CD14-positive monocyte (primary cell): ENCODE measurements around the gene DSC3. TPM values are rescaled to one million over a fixed set of nuclear protein-coding genes. Genes with fewer than 3 reads are reported as not detected.
"Not testable (repeated sequence)": the region's sequence is repeated elsewhere in the genome, so short reads cannot be mapped to it uniquely, and the experiment has no call there.

Source experiments
- DNase-seq, 3 donors: peaks; one replicate each; pipeline ENCODE4 v3.0.0-alpha.2; 2011 to 2022
- H2AFZ ChIP-seq: 2 replicates; pipeline ENCODE4 v1.6.0; 2012; ENCODE audit warnings: mild to moderate bottlenecking, low read depth, low read length, inconsistent platforms; ENCODE audit not compliant: insufficient read depth, poor library complexity, severe bottlenecking
- H3K27ac ChIP-seq, 2 donors: 1 replicate in 1 of 2; 2 replicates in 1 of 2; pipeline ENCODE4 v1.5.1; 2012 to 2013; ENCODE audit warnings: low read length in 2 of 2, control low read depth in 1 of 2, inconsistent platforms in 1 of 2, low read depth in 1 of 2, mild to moderate bottlenecking in 1 of 2
- H3K27me3 ChIP-seq, 2 donors: one replicate each; pipeline versions ENCODE4 v1.6.0 to v1.6.1; 2011 to 2013; ENCODE audit warnings: low read length in 2 of 2; ENCODE audit not compliant: control insufficient read depth in 2 of 2, insufficient read depth in 2 of 2
- H3K36me3 ChIP-seq, 2 donors: replicated peaks in 1 of 2; 1 replicate in 1 of 2; 2 replicates in 1 of 2; pipeline versions ENCODE4 v1.5.1 to v1.6.1; 2012 to 2013; ENCODE audit warnings: low read length in 2 of 2, control low read depth in 1 of 2, inconsistent platforms in 1 of 2, mild to moderate bottlenecking in 1 of 2; ENCODE audit not compliant: insufficient read depth in 2 of 2, control insufficient read depth in 1 of 2
- H3K4me1 ChIP-seq, 2 donors: 1 replicate in 1 of 2; 2 replicates in 1 of 2; pipeline versions ENCODE4 v1.5.1 to v1.6.1; 2012 to 2013; ENCODE audit warnings: low read length in 2 of 2, control low read depth in 1 of 2, inconsistent platforms in 1 of 2, mild to moderate bottlenecking in 1 of 2, moderate library complexity in 1 of 2; ENCODE audit not compliant: insufficient read depth in 2 of 2, control insufficient read depth in 1 of 2
- H3K4me2 ChIP-seq: replicated peaks from 2 replicates; pipeline ENCODE3; 2012; ENCODE audit warnings: low read length, moderate library complexity, mild to moderate bottlenecking; ENCODE audit not compliant: poor library complexity, severe bottlenecking; ENCODE audit errors: extremely low read depth
- H3K4me3 ChIP-seq, 3 experiments: fragments of 200-600 bp in 1 of 3; sonication (generic) in 1 of 3; replicated peaks in 1 of 3; 1 replicate in 2 of 3; 2 replicates in 1 of 3; pipeline ENCODE4 v1.5.1; 2011 to 2013; ENCODE audit warnings: low read length in 3 of 3, mild to moderate bottlenecking in 3 of 3, control low read depth in 2 of 3, low read depth in 2 of 3, inconsistent platforms in 1 of 3, moderate library complexity in 1 of 3
- H3K79me2 ChIP-seq: 2 replicates; pipeline ENCODE4 v1.6.0; 2012; ENCODE audit warnings: mild to moderate bottlenecking, control low read depth, inconsistent platforms, low read length, moderate library complexity; ENCODE audit not compliant: insufficient read depth
- H3K9ac ChIP-seq: 2 replicates; pipeline ENCODE4 v1.6.0; 2017; ENCODE audit warnings: low read length, mild to moderate bottlenecking; ENCODE audit not compliant: insufficient read depth, poor library complexity, severe bottlenecking
- H3K9me3 ChIP-seq, 2 donors: replicated peaks in 1 of 2; 1 replicate in 1 of 2; 2 replicates in 1 of 2; pipeline versions ENCODE4 v1.5.1 to v1.6.1; 2012 to 2013; ENCODE audit warnings: low read length in 2 of 2, control low read depth in 1 of 2; ENCODE audit not compliant: control insufficient read depth in 1 of 2, insufficient read depth in 1 of 2
- H4K20me1 ChIP-seq: 2 replicates; pipeline ENCODE4 v1.6.0; 2012; ENCODE audit warnings: mild to moderate bottlenecking, low read length, control low read depth, moderate library complexity; ENCODE audit not compliant: insufficient read depth
- H3K27ac Mint-ChIP-seq, 7 donors: one replicate each; pipeline ENCODE4 v1.8.0; 2020; ENCODE audit warnings: mild to moderate bottlenecking in 7 of 7, mixed read lengths in 7 of 7, moderate library complexity in 6 of 7, inconsistent platforms in 2 of 7
- H3K27me3 Mint-ChIP-seq, 3 donors: one replicate each; pipeline ENCODE4 v1.8.0; 2021 to 2022; ENCODE audit warnings: low read depth in 3 of 3, mild to moderate bottlenecking in 3 of 3, mixed read lengths in 3 of 3, moderate library complexity in 3 of 3, inconsistent platforms in 1 of 3
- H3K36me3 Mint-ChIP-seq, 2 donors: one replicate each; pipeline ENCODE4 v1.8.0; 2020; ENCODE audit warnings: mixed read lengths in 2 of 2, inconsistent platforms in 1 of 2, mild to moderate bottlenecking in 1 of 2
- H3K4me1 Mint-ChIP-seq: one replicate; pipeline ENCODE4 v1.8.0; 2020; ENCODE audit warnings: mild to moderate bottlenecking, mixed read lengths
- H3K4me3 Mint-ChIP-seq, 2 donors: one replicate each; pipeline ENCODE4 v1.8.0; 2020; ENCODE audit warnings: mild to moderate bottlenecking in 2 of 2, mixed read lengths in 2 of 2, moderate library complexity in 1 of 2
- H3K9me3 Mint-ChIP-seq, 7 donors: one replicate each; pipeline ENCODE4 v1.8.0; 2020 to 2022; ENCODE audit warnings: mixed read lengths in 7 of 7, mild to moderate bottlenecking in 6 of 7, moderate library complexity in 6 of 7, inconsistent platforms in 2 of 7
- CTCF ChIP-seq: fragments of 200-600 bp; IDR thresholded peaks from one replicate; pipeline ENCODE4 v1.8.0; 2022; ENCODE audit warnings: antibody characterized with exemption, mild to moderate bottlenecking
- WGBS: methylation state at CpG from one replicate; pipeline ENCODE4 v1.1.5; 2013; ENCODE audit warnings: missing lambda C conversion rate; ENCODE audit not compliant: insufficient coverage; 5-methylcytosine and 5-hydroxymethylcytosine counted together
- intact Hi-C, 2 donors: fragments of 100-400 bp; cut with micrococcal nuclease; formaldehyde crosslinking; loops; one replicate each; pipeline versions ENCODE4 v1.15.0 to v1.15.1; 2023
- polyA plus RNA-seq, 3 donors: library from polyadenylated mRNA; depleted of rRNA in 1 of 3; unstranded in 2 of 3; stranded (reverse) in 1 of 3; fragments of 300-500 nt in 2 of 3; fragments of >200 nt in 1 of 3; fragmentation: Illumina TruSeq in 2 of 3; gene quantifications; 1 replicate in 2 of 3; 2 replicates in 1 of 3; pipeline ENCODE4 v1.2.3, GENCODE V29; 2012 to 2021

DSC3 gene
- polyA plus RNA-seq, 3 donors, result not detected

DNA sequence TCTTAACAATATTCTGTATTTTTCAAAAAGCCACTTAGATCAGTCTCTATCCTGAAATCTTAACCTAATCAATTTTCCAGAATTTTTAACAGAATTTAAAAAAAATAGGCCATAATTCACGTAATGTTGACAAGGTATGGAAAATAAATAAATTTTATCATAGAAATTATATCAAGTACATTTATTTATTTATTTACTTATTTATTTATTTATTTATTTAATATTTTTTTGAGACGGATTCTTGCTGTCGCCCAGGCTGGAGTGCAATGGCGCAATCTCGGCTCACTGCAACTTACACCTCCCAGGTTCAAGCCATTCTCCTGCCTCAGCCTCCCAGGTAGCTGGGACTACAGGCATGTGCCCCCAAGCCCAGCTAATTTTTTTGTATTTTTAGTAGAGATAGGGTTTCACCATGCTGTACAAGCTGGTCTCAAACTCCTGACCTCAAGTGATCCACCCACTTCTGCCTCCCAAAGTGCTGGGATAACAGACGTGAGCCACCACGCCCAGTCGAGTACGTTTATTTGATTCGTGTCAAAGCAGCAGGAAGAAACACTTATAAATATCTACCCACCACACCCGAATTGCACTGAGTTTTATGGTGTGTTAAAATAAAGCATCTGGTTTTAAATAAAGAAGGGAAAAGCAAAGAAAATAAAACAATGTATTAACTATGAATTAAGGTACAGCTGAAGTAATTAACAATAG lies 60.1 kb downstream of the DSC3 start:
- peaks cover 0 to 2% of the 10 kb centered on the region in 2 donors for H3K27me3 ChIP-seq
- no peaks in the 10 kb centered on the region for H4K20me1 ChIP-seq
- no peak for DNase-seq
- no peak overlapping the region for H3K27ac ChIP-seq
- intact Hi-C loops, result no loop called here
- H3K9ac ChIP-seq, result no peak overlapping the region
- H3K4me3 ChIP-seq, result no peak overlapping the region
- Mint-ChIP-seq H3K4me1 (peaks cover under 1% of the 10 kb centered on the region), H3K9me3 (peaks cover 0 to 4% (median 0%) of the 10 kb centered on the region in 7 donors), H3K4me3 (no peak overlapping the region), H3K27me3 (peaks cover 2 to 4% (median 3%) of the 10 kb centered on the region in 3 donors), H3K36me3 (no peaks in the 10 kb centered on the region), H3K27ac (no peak overlapping the region)
- H3K79me2 ChIP-seq, result no peaks in the 10 kb centered on the region
- no peak for TF ChIP-seq CTCF
- H3K4me1 ChIP-seq, result no peaks in the 10 kb centered on the region
- H2AFZ ChIP-seq, result no peak overlapping the region
- no peaks in the 10 kb centered on the region for H3K9me3 ChIP-seq
- no peaks in the 10 kb centered on the region for H3K36me3 ChIP-seq
- no peak overlapping the region for H3K4me2 ChIP-seq
- WGBS, result no CpG with 5 or more reads among the region's 11 CpGs

- H3K4me1 ChIP-seq, H3K36me3 ChIP-seq, H3K27me3 Mint-ChIP-seq, H3K4me1 Mint-ChIP-seq, H3K4me2 ChIP-seq, H3K27ac ChIP-seq, H3K9me3 Mint-ChIP-seq, DNase-seq, H3K4me3 ChIP-seq, H3K9me3 ChIP-seq, H3K27me3 ChIP-seq, H3K4me3 Mint-ChIP-seq, H3K36me3 Mint-ChIP-seq, H3K27ac Mint-ChIP-seq, H3K79me2 ChIP-seq, intact Hi-C loops, H4K20me1 ChIP-seq, H2AFZ ChIP-seq, H3K9ac ChIP-seq: not testable (repeated sequence)
- WGBS, result no CpG with 5 or more reads among the region's 4 CpGs
Observed at GRCh38 chr18:30978091-30978490, 64.5 kb downstream of the DSC3 start.
